GM15510 (cell line): ENCODE measurements around the gene EFHD1.
A peak's percentile ranks its signal among the peaks of the same experiment; 100 is the strongest.

Experiments used
- POLR2A ChIP-seq: IDR thresholded peaks from 3 replicates; pipeline ENCODE4 v1.6.1; 2011; ENCODE audit warnings: borderline replicate concordance; ENCODE audit not compliant: insufficient read length; ENCODE audit errors: extremely low read depth

The EFHD1 gene

DNA sequence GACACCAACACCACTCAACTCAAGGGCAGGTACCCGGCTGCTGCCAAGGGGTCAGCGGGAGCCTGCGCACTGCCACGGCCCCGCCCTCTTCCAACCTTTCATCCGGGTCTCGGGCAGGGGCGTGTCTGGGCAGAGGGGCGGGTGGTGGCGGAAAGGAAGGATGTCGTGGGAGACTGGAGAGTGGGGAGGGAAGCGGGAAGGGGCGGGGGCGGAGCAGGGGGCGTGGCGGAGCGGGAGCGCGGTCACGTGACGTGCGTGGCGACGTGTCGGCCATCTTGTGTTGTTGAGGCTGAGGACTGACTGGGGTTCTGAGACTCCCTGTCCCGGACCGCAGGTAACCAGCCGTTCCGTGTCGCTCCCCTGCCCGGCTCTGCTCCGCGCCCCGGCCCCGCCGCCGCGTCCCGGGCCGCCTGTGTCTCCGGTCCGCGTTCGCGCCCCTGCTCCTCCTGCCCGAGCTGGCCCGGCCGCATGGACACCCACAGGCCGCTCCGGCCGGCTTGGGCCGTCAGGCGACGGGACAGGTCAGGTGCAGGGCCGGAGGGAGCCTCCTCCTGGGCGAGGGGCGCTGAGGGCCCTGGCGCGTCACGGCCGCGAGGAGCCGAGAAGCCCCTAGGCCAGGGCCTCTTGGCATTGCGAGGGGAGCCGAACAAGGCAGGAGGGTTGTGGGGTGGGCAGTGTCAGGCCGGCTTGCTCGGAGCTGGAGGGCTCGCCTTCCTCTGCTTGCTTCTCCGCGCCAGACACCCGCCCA, 63.8 kb downstream of the EFHD1 start, which contains the start of gene GIGYF2:
Gene GIGYF2, plus strand, starts transcription at position 273 of the 748 bp plus-strand sequence. CDS start 37,867 bp downstream, outside the sequence.
- TF ChIP-seq POLR2A, result peak; percentile 84

- TF ChIP-seq POLR2A, result no peak
These were observed 64.4 kb downstream of the EFHD1 start for GRCh38 chr2:232697807-232698110.

DNA sequence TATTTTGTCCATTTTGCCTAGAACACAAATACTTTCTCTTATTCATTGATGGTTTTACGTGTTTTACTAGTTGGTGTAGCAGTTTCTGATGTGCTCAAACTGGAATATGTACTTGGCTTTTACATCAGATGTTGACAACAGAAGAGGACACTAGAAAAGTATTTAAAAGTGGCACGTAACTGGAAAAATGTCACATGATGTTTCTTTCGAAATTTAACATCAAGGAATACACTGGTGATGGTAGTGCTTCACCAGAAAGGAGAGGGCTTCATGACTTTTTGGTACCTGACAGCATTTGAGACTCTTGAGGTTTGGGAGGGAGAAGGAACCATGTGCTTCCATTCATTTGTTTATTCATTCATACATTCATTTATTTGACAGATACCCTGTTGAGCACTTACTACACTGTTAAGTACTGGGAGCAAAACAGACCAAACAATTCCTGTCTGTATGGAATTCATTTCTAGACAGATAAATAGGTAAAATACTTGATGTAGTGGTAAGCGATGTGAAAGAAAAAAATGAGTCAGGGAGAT, 65.2 kb downstream of the EFHD1 start:
- no peak for TF ChIP-seq POLR2A

GRCh38 chr2:232699110-232699509, 65.7 kb downstream of the EFHD1 start:
- TF ChIP-seq POLR2A, result no peak

DNA sequence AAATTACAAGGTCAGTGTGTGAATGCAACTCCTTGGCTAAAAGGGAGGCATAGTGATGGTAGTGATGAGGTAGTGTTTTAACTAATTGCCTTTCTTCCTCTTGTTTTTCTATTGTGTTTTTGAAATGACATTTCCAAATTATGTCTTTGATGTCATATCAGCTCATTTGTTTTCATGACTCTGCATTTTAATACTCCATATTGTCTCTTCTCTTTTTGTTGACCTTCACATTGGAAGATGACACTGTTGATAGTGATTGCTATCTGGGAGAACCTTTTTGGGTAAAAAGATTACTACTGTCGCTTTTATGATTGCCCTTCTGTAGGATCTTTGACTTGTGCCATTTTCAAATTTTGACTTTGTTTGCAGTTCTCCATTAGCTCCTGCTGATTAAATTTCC, 66.8 kb downstream of the EFHD1 start:
- no peak for TF ChIP-seq POLR2A

GRCh38 chr2:232707076-232707475, 73.7 kb downstream of the EFHD1 start:
- TF ChIP-seq POLR2A, result no peak

DNA sequence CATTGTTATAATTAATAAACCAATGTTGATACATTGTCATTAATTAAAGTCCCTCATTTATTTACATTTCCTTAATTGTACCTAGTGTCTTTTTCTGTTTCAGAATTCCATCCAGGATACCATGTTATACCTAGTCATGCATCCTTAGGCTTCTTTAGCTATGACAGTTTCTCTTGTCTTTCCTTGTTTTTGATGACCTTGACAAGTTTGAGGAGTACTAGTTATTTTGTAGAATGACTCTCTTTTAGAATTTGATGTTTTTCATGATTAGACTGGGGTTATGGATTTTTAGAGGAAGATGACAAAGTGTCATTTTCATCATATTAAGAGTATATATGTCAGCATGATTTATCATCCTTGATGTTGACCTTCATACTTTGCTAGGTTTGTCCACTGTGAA, 80.1 kb downstream of the EFHD1 start:
- TF ChIP-seq POLR2A, result no peak

- no peak for TF ChIP-seq POLR2A
These were observed 81.6 kb downstream of the EFHD1 start for GRCh38 chr2:232714969-232715368.

GRCh38 chr2:232721261-232721660, 87.9 kb downstream of the EFHD1 start:
- no peak for TF ChIP-seq POLR2A

- no peak for TF ChIP-seq POLR2A
These were observed 88.5 kb downstream of the EFHD1 start for GRCh38 chr2:232721882-232722281.

DNA sequence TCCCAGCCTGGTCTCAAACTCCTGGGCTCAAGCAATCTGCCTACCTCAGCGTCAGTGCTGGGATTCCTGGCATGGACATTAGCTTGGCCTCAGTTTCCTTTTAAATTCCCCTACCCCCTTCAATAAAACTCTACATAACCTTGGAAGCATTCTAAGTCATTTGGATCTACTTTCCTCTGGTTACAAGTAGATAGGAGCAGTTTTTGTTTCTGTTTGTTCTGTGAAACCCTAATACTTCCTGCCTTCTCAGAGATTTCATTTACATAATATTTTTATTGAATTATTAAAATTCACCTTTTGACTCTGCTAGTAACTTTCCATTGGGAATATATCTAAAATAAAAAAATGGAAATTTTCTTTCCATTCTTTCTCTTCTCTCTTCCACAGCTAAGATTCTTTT, 89.6 kb downstream of the EFHD1 start:
- no peak for TF ChIP-seq POLR2A

DNA sequence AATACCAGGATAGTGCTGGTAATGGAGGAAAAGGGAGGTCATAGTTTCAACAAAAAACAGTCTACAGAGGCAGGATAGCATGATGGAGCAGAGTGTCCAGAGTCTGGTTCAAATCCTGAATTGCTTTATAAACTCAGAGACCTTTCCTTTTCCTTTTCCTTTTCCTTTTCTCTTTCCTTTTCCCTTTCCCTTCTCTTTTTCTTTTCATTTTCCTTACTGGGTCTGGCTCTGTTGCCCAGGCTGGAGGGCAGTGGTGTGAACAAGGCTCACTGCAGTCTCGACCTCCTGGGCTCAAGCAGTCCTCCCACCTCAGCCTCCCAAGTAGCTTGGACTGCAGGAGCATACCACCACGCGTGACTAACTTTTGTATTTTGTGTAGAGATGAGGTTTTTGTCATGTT, 95.4 kb downstream of the EFHD1 start:
- no peak for TF ChIP-seq POLR2A

DNA sequence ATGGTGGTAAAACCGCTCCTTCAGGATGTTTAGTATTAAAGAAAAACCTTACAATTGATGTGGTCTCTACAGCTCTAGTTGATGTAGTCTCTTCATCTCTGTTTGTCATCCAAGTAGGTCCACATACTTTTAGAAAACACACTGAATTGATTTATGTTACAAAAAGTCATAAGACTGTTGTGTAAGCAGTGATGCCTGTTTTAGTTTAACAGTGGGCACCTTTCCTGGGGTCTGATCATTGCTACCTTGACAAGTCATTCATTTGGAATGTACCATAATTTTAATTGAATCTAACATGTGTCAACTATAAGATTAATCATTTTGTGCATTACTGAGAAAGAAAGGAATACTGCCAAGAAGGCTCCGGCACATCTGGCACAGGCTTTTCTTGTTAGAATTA, 98.1 kb downstream of the EFHD1 start:
- TF ChIP-seq POLR2A, result no peak
